ENCODE results near the gene TMC8. TPM values are rescaled to one million over a fixed set of nuclear protein-coding genes. Genes with fewer than 3 reads are reported as not detected.
"Not testable (repeated sequence)": the region's sequence is repeated elsewhere in the genome, so short reads cannot be mapped to it uniquely, and the experiment has no call there.

TMC8 gene
- polyA plus RNA-seq, 1 experiment, result not detected

GRCh38 chr17:78166416-78166815, 35.8 kb downstream of the TMC8 start:
- CTCF ChIA-PET, result no interaction called here
- no peaks in the 10 kb centered on the region for H3K27me3 ChIP-seq (ENCODE audit: control insufficient read depth, insufficient read depth, low read length)

GRCh38 chr17:78168242-78168902, 37.8 kb downstream of the TMC8 start, which contains the start of gene SYNGR2:
Gene SYNGR2 (plus strand): TSS chr17:78168581. CDS start chr17:78168617, 36 bp downstream.
- CTCF ChIA-PET, result no interaction called here
- no peak for DNase-seq (ENCODE audit: low read depth)
- H3K36me3 ChIP-seq (ENCODE audit: control insufficient read depth, insufficient read depth, low read length), result peaks cover 5% of the 10 kb centered on the region; the same call in 1 of the 2 replicates
- H3K4me3 ChIP-seq (ENCODE audit: low read depth, low read length), result peak within 1 kb of the TSS; percentile 73
- no peaks in the 10 kb centered on the region for H3K27me3 ChIP-seq (ENCODE audit: control insufficient read depth, insufficient read depth, low read length)
- no peak for TF ChIP-seq CTCF (IDR thresholded peaks at IDR 0.05; ENCODE audit: insufficient read depth, low read depth, low read length)
- POLR2A ChIA-PET, result no interaction called here

More at GRCh38 chr17:78166416-78166815, 35.8 kb downstream of the TMC8 start:
- TF ChIP-seq CTCF (IDR thresholded peaks at IDR 0.05; ENCODE audit: insufficient read depth, low read depth, low read length), result no peak
- POLR2A ChIA-PET, result no interaction called here
- Histone ChIP-seq H3K4me3 (ENCODE audit: low read depth, low read length) (no peak overlapping the region), H3K36me3 (ENCODE audit: control insufficient read depth, insufficient read depth, low read length) (no peaks in the 10 kb centered on the region; the same call in 1 of the 2 replicates)
- no peak for DNase-seq (ENCODE audit: low read depth)

- no peak for TF ChIP-seq CTCF (IDR thresholded peaks at IDR 0.05; ENCODE audit: insufficient read depth, low read depth, low read length)
- ChIA-PET CTCF (interaction anchor here (0.9 to 1.3 kb wide), 4 partner anchors 15 to 60 kb away, joined by 3 to 4 read pairs (median 4); no protein-coding TSS in a partner anchor), POLR2A (interaction anchor here (0.6 kb wide), 1 partner anchor 86 kb away, joined by 9 read pairs; no protein-coding TSS in a partner anchor)
- H3K4me3 ChIP-seq (ENCODE audit: low read depth, low read length), result peak overlapping the region; percentile 73
- H3K27me3 ChIP-seq (ENCODE audit: control insufficient read depth, insufficient read depth, low read length), result no peaks in the 10 kb centered on the region
- H3K36me3 ChIP-seq (ENCODE audit: control insufficient read depth, insufficient read depth, low read length), result peaks cover 5% of the 10 kb centered on the region; the same call in 1 of the 2 replicates
- DNase-seq (ENCODE audit: low read depth), result no peak
Measured at GRCh38 chr17:78168903-78169793, 38.6 kb downstream of the TMC8 start.

- Histone ChIP-seq H3K27me3 (ENCODE audit: control insufficient read depth, insufficient read depth, low read length) (no peaks in the 10 kb centered on the region), H3K4me3 (ENCODE audit: low read depth, low read length) (no peak overlapping the region), H3K36me3 (ENCODE audit: control insufficient read depth, insufficient read depth, low read length) (peaks cover 5% of the 10 kb centered on the region; the same call in 1 of the 2 replicates)
- CTCF ChIA-PET, result no interaction called here
- no peak for TF ChIP-seq CTCF (IDR thresholded peaks at IDR 0.05; ENCODE audit: insufficient read depth, low read depth, low read length)
- POLR2A ChIA-PET, result interaction anchor here (0.6 kb wide), 1 partner anchor 43 kb away, joined by 9 read pairs; the partner anchor contains the start of gene TMC6
- DNase-seq (ENCODE audit: low read depth), result no peak
Measured at GRCh38 chr17:78170692-78171590, 40.4 kb downstream of the TMC8 start.

GRCh38 chr17:78171591-78172248, 41.1 kb downstream of the TMC8 start:
- CTCF ChIA-PET, result interaction anchor here (0.9 kb wide), 2 partner anchors 14 to 43 kb away, joined by 3 read pairs; no protein-coding TSS in a partner anchor
- not testable (repeated sequence) for H3K4me3 ChIP-seq (ENCODE audit: low read depth, low read length); H3K27me3 ChIP-seq (ENCODE audit: control insufficient read depth, insufficient read depth, low read length); H3K36me3 ChIP-seq (ENCODE audit: control insufficient read depth, insufficient read depth, low read length); DNase-seq (ENCODE audit: low read depth)
- POLR2A ChIA-PET, result interaction anchor here (0.6 kb wide), 1 partner anchor 43 kb away, joined by 9 read pairs; the partner anchor contains the start of gene TMC6

All from BJ (cell line).